Endometrium (tissue), 2 donors: ENCODE data around the gene CEP95.
"Not testable (repeated sequence)": the region's sequence is repeated elsewhere in the genome, so short reads cannot be mapped to it uniquely, and the experiment has no call there.

Source experiments
- FAIRE-seq: peaks from 2 replicates; lab custom pipeline; 2012; peaks lifted over from hg19 to GRCh38; lab: Jason Lieb, UNC
- donor health status: control.
- donor health status: control.

The CEP95 gene

GRCh38 chr17:64506576-64507412 lies at the start of gene CEP95:
Gene CEP95, plus strand, starts transcription at chr17:64506977. Its CDS starts 121 bp downstream, at chr17:64507098.
- no peak for FAIRE-seq

DNA sequence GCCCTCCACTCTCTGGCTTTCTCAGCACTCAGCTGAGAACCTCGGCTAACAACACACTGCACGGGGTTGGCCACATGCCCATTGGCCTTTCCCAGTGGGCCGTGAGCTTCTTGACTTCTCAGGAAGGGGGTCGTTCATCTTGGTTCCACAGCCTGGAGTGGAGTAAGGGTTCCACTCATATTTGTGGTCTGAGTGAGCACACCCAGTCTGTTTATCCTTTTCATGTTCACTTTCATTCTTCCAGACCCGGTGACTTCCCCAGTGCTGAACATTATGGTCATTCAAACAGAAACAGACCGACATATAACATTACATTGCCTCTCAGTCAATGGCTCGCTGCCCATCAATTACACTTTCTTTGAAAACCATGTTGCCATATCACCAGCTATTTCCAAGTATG lies 49.6 kb upstream of the CEP95 start:
- FAIRE-seq: no peak

DNA sequence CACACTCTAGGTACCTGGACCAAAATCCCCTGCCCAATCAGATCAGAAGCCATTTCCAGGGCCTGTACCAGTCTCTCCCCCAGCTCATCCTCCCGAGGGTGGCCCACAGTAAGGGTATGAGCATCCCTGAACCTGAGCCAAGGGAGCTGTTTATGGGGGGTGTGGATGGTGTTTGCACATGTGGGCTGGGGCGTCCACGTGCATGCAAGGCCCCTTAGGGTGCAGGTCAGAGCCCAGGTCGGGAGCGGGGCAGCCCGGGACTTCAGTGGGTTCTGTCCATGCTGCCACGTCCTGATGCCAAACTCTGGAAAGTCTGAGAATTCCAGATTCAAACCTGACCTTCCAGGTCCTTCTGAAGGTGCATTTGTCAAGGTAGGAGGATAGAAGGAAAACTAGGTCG lies 48.0 kb upstream of the CEP95 start:
- no peak for FAIRE-seq

DNA sequence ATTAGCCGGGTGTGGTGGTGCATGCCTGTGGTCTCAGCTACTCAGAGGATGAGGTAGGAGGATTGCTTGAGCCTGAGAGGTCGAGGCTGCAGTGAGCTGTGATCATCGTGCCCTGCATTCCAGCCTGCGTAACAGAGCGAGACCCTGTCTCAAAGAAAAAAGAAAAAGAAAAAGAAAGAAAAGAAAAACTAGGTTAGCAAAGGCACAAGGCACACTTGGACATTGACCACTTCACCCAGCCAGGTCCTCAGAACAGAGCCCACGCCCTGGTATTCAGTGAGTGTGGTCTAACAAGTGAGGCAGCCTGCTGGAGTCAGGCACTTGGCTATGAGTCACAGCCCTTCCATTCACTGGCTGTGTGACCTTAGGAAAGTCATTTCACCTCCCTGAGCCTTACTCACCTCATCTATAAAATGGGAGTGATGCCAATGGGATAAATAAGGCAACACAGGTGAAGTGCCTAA lies 47.5 kb upstream of the CEP95 start:
- no peak for FAIRE-seq

DNA sequence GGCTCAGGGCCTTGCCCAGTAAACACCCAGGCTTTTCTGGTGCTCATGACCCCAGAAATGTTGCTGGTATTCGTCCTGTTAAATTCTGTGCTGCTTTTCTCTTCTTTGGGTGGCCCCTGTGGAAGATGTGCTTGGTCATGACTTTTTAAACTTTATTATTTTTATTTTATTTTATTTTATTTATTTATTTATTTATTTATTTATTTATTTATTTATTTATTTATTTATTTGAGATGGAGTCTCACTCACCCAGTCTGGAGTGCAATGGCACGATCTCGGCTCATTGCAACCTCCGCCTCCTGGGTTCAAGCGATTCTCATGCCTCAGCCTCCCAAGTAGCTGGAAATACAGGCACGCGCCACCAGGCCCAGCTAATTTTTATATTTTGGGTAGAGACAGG lies 47.0 kb upstream of the CEP95 start:
- FAIRE-seq: not testable (repeated sequence)

- FAIRE-seq: no peak
Measured at GRCh38 chr17:64460955-64461354, 45.8 kb upstream of the CEP95 start.

GRCh38 chr17:64461788-64462187 lies 45.0 kb upstream of the CEP95 start:
- no peak for FAIRE-seq

DNA sequence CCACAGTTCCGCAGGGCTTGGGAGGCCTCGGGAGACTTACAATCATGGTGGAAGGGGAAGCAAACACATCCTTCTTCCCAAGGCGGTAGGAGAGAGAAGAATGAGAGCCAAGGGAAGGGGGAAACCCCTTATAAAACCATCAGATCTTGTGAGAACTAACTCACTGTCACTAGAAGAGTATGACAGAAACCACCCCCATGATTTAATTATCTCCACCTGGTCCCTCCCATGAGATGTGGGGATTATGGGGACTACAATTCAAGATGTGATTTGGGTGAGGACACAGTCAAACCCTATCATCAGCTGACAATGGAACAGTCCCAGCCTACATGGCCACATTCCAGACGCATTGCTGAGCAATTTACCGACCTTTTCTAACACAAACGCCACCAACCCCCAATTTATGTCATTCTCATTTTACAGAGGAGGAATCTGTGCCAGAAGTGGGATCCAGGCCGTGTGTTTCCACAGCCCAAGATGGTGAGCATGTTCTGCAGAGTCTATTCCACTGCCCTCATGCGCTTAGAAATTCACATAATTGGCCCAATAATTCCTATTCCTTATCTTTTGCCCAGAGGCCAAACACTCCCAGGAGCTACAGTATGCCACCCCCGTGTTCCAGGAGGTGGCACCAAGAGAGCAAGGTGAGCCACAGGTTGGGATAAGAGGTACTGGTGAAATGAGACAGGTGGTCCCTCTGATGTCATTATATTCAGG lies 40.6 kb upstream of the CEP95 start:
- no peak for FAIRE-seq

- FAIRE-seq: not testable (repeated sequence)
Measured at GRCh38 chr17:64466834-64467233, 39.9 kb upstream of the CEP95 start.

GRCh38 chr17:64470625-64471024 lies 36.2 kb upstream of the CEP95 start:
- no peak for FAIRE-seq

DNA sequence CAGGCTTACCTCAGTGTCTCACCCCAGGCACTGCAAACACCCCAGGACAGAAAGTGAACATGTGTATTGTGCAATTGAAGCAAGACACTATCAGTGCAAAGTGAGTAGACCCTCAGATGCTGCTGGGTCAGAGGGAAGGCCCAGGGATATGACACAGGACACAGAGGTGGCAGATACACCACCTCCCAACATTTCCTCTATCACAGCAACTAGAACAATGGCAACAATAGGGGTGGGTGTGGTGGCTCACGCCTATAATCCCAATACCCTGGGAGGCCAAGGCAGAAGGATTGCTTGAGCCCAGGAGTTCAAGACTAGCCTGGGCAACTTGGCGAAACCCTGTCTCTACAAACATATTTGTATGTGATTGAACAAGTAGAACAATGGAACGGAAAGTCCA lies 35.3 kb upstream of the CEP95 start:
- no peak for FAIRE-seq

DNA sequence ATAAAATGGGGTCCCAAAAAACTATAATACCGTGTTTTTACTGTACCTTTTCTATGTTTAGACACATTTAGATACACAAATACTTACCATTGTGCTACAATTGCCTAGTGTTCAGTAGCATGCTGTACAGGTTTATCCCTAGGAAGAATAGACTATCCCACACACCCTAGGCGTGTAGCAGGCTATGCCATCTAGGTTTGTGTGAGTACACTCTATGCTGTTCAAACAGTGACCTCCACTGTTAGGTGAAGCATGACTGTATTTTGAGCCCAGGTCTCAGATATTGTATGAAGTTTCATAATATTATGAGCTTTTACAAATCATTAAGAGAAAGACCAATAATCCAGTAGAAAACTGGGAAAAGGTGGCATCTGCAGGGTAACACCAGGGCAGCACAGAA lies 34.2 kb upstream of the CEP95 start:
- FAIRE-seq: no peak

DNA sequence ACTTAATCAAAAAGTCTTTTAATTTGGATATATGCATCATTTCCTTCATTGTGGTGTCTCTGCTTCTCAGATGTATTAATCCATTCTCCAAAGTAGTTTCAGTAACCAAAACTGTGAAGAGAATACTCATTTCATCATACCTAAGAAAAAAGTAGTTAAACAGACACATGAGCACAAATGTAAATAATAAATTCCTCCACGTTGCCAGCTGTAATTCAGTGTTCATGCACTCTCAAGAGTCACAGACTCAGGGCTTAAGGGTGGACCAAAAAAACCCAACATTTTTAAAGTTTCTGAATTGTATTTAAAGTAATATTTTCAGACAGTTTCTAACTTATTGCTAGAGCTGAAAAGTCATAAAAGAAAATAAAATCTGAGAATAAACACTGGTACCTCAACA lies 28.9 kb upstream of the CEP95 start:
- peak; percentile 15 for FAIRE-seq

DNA sequence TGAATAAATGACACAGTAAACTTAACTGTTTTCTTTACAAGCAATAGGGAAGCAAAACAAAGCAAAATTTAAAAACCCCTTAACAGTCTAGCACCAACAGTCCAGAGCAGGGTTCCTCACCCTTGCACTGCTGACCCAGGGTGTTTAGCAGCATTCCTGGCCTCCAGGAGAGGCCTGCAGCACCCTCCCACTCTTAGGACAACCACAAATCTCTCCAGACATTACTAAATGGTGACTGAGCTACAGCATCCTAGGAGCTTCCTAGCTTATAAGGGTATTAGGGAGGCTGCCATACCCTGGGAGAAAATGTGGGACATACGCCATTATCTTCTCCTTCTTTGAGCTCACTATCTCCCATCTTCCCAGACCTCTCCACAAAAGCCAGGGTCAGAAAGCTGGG lies 25.8 kb upstream of the CEP95 start:
- FAIRE-seq: no peak

- no peak for FAIRE-seq
Measured at GRCh38 chr17:64484380-64484779, 22.4 kb upstream of the CEP95 start.

DNA sequence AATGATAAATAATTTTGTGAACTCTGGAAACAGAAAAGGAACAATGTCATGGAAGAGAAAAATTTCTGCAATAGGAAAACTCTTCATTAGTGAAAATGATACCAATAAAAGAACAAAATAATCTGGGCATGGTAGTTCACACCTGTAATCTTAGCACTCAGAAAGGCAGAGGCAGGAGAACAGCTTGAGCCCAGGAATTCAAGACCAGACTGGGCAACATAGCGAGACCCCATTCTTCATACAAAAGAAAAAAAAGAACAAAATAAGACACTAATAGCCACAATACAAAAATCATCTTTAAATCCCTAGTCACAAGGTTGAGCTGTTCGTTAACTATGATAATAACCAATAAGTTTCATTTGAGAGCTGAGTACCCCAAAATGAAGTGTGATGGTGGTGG lies 18.5 kb upstream of the CEP95 start:
- FAIRE-seq: no peak

GRCh38 chr17:64491034-64491860 lies 15.5 kb upstream of the CEP95 start:
- FAIRE-seq: no peak

- no peak for FAIRE-seq
Measured at GRCh38 chr17:64491994-64492393, 14.8 kb upstream of the CEP95 start.

DNA sequence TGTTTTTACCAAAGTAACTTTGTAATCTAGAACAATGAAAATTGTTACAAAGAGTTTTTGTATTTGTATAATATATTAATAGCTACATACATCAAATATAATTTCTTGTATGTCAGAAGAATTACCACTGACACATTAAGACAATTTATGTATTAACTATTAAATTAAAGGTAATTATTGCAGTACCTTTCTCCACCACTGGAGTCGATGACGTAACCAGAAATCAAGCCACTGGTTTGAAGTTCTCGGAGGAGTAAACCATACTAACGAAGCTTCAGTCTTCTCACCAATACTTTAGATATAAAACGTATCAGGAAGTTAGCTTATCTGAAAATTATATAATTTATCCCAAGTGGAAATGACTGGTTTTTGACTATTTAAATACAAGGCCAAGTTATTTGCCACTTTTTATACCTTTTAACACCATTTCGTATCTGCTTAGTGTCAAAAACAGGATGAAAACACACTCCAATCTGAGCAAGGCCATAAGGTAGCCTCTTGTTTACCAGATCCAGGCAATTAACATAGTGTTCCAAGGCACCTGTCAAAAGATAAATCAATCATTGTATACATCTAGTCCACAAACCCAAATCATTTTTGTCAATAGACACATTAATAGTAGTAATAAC lies 14.2 kb upstream of the CEP95 start:
- FAIRE-seq: no peak

DNA sequence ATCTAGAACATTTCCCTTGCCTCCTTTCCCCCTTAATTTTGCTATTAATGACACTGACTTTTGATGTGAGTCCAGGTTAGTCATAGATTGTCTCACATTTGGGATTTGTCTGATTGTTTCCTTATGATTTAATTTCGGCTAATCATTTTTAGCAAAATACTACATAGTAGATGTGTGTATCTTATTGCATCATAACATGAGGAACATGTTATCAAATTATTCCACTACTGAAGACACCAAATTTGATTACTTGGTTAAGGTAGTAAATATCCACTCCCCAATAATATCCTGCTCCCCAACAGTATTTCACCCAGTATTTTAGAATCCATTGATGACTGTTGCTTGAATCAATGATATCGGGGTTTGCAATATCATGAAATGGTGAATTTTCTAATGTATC lies 12.7 kb upstream of the CEP95 start:
- FAIRE-seq: no peak

- not testable (repeated sequence) for FAIRE-seq
Measured at GRCh38 chr17:64495300-64495699, 11.5 kb upstream of the CEP95 start.

- no peak for FAIRE-seq
Measured at GRCh38 chr17:64496348-64496785, 10.4 kb upstream of the CEP95 start.
